Measurements from ENCODE around the gene RBM20.

RBM20 gene

GRCh38 chr10:110695539-110695886, 51.4 kb downstream of the RBM20 start:
- in situ Hi-C loops (cut with HindIII; ENCODE audit: low sequenced_read_pairs), result no loop called here

GRCh38 chr10:110696436-110696835, 52.3 kb downstream of the RBM20 start:
- in situ Hi-C loops (cut with HindIII; ENCODE audit: low sequenced_read_pairs), result no loop called here
- DNase-seq (ENCODE audit: low read depth, low spot score), result no peak
- TF ChIP-seq CTCF (IDR thresholded peaks at IDR 0.05; ENCODE audit: low read depth, low read length), result no peak
- H3K4me3 ChIP-seq (ENCODE audit: low read depth, low read length), result no peak overlapping the region

More at GRCh38 chr10:110695539-110695886, 51.4 kb downstream of the RBM20 start:
- DNase-seq (ENCODE audit: low read depth, low spot score), result no peak
- TF ChIP-seq CTCF (IDR thresholded peaks at IDR 0.05; ENCODE audit: low read depth, low read length), result no peak
- no peak overlapping the region for H3K4me3 ChIP-seq (ENCODE audit: low read depth, low read length)

GRCh38 chr10:110698340-110698739, 54.2 kb downstream of the RBM20 start:
- no peak for TF ChIP-seq CTCF (IDR thresholded peaks at IDR 0.05; ENCODE audit: low read depth, low read length)
- in situ Hi-C loops (cut with HindIII; ENCODE audit: low sequenced_read_pairs), result no loop called here
- no peak for DNase-seq (ENCODE audit: low read depth, low spot score)
- H3K4me3 ChIP-seq (ENCODE audit: low read depth, low read length), result no peak overlapping the region

- no peak for DNase-seq (ENCODE audit: low read depth, low spot score)
- in situ Hi-C loops (cut with HindIII; ENCODE audit: low sequenced_read_pairs), result no loop called here
- no peak overlapping the region for H3K4me3 ChIP-seq (ENCODE audit: low read depth, low read length)
- TF ChIP-seq CTCF (IDR thresholded peaks at IDR 0.05; ENCODE audit: low read depth, low read length), result no peak
Observed at GRCh38 chr10:110698782-110699201, 54.7 kb downstream of the RBM20 start.

GRCh38 chr10:110699859-110700468, 55.8 kb downstream of the RBM20 start:
- DNase-seq (ENCODE audit: low read depth, low spot score), result no peak
- in situ Hi-C loops (cut with HindIII; ENCODE audit: low sequenced_read_pairs), result no loop called here
- no peak overlapping the region for H3K4me3 ChIP-seq (ENCODE audit: low read depth, low read length)
- no peak for TF ChIP-seq CTCF (IDR thresholded peaks at IDR 0.05; ENCODE audit: low read depth, low read length)

- no peak for DNase-seq (ENCODE audit: low read depth, low spot score)
- TF ChIP-seq CTCF (IDR thresholded peaks at IDR 0.05; ENCODE audit: low read depth, low read length), result no peak
- in situ Hi-C loops (cut with HindIII; ENCODE audit: low sequenced_read_pairs), result no loop called here
- H3K4me3 ChIP-seq (ENCODE audit: low read depth, low read length), result no peak overlapping the region
Observed at GRCh38 chr10:110700947-110701616, 56.9 kb downstream of the RBM20 start.
